HG02571 (cell line): ENCODE data around the gene COMMD1.
"Not testable (repeated sequence)": the region's sequence is repeated elsewhere in the genome, so short reads cannot be mapped to it uniquely, and the experiment has no call there.

ENCODE experiments used
- ATAC-seq: cut with Tn5 transposase; IDR thresholded peaks from one replicate; pipeline ENCODE4 v1.9.1; 2021; ENCODE audit warnings: mild to moderate bottlenecking, moderate library complexity; ENCODE audit not compliant: unreplicated experiment

The COMMD1 gene

GRCh38 chr2:61922714-61923113 is 17.2 kb downstream of the COMMD1 start:
- ATAC-seq, result no peak

GRCh38 chr2:61924895-61925663 is 19.6 kb downstream of the COMMD1 start:
- no peak for ATAC-seq

GRCh38 chr2:61926531-61927477 is 21.3 kb downstream of the COMMD1 start:
- ATAC-seq, result no peak

- ATAC-seq, result no peak
These were observed 23.5 kb downstream of the COMMD1 start for GRCh38 chr2:61928826-61929461.

- ATAC-seq, result no peak
These were observed 31.6 kb downstream of the COMMD1 start for GRCh38 chr2:61937098-61937497.

GRCh38 chr2:61937886-61938285 is 32.4 kb downstream of the COMMD1 start:
- no peak for ATAC-seq

- no peak for ATAC-seq
These were observed 33.0 kb downstream of the COMMD1 start for GRCh38 chr2:61938511-61938910.

- ATAC-seq, result no peak
These were observed 37.8 kb downstream of the COMMD1 start for GRCh38 chr2:61943251-61943650.

GRCh38 chr2:61946666-61947065 is 41.2 kb downstream of the COMMD1 start:
- no peak for ATAC-seq

GRCh38 chr2:61948661-61949457 is 43.4 kb downstream of the COMMD1 start:
- ATAC-seq, result no peak

- ATAC-seq, result no peak
These were observed 43.9 kb downstream of the COMMD1 start for GRCh38 chr2:61949458-61949713.

- ATAC-seq, result no peak
These were observed 44.5 kb downstream of the COMMD1 start for GRCh38 chr2:61949714-61950560.

- ATAC-seq, result no peak
These were observed 45.3 kb downstream of the COMMD1 start for GRCh38 chr2:61950571-61951315.

GRCh38 chr2:61951881-61952280 is 46.4 kb downstream of the COMMD1 start:
- no peak for ATAC-seq

GRCh38 chr2:61952288-61952687 is 46.8 kb downstream of the COMMD1 start:
- no peak for ATAC-seq

GRCh38 chr2:61954856-61955255 is 49.4 kb downstream of the COMMD1 start:
- ATAC-seq, result not testable (repeated sequence)

GRCh38 chr2:61959381-61960293 is 54.2 kb downstream of the COMMD1 start:
- ATAC-seq, result no peak

- ATAC-seq, result no peak
These were observed 55.9 kb downstream of the COMMD1 start for GRCh38 chr2:61961231-61961901.
